Ovary (tissue), 3 donors: Measurements from ENCODE around the gene LTF.

ENCODE experiments used
- CTCF ChIP-seq, 3 donors: fragments of 450-650 bp in 2 of 3; fragments of 200-600 bp in 1 of 3; IDR thresholded peaks; one replicate each; pipeline versions ENCODE4 v1.5.1 to v1.8.0; 2016 to 2022; ENCODE audit warnings: antibody characterized with exemption in 3 of 3, mild to moderate bottlenecking in 1 of 3
- EP300 ChIP-seq: sonication (generic); formaldehyde crosslinking; IDR thresholded peaks from one replicate; pipeline ENCODE4 v1.6.1; 2017; ENCODE audit warnings: antibody characterized with exemption
- POLR2A ChIP-seq: fragments of 450-650 bp; IDR thresholded peaks from one replicate; pipeline ENCODE4 v1.6.1; 2017; ENCODE audit warnings: antibody characterized with exemption, mild to moderate bottlenecking, moderate library complexity
- donor health status: DM: no; HTN: no; CAD: no.

- TF ChIP-seq CTCF (IDR thresholded peaks at IDR 0.05) (no peak), POLR2A (no peak), EP300 (no peak)
These were observed 41.2 kb upstream of the LTF start for GRCh38 chr3:46505953-46506352.
